Liver (tissue), 9 donors: ENCODE data around the gene NOS1AP. TPM values are rescaled to one million over a fixed set of nuclear protein-coding genes. Genes with fewer than 3 reads are reported as not detected.
"Not testable (repeated sequence)": the region's sequence is repeated elsewhere in the genome, so short reads cannot be mapped to it uniquely, and the experiment has no call there.

Experiments used
- DNase-seq: peaks from one replicate; pipeline ENCODE4 v3.0.0-alpha.2; 2017; ENCODE audit warnings: low spot score
- H3K27ac ChIP-seq, 2 donors: one replicate each; pipeline ENCODE4 v1.7.0; 2013; ENCODE audit warnings: inconsistent platforms in 2 of 2, low read length in 2 of 2, control low read depth in 1 of 2, low read depth in 1 of 2, mild to moderate bottlenecking in 1 of 2
- H3K27me3 ChIP-seq, 4 donors: one replicate each; pipeline versions ENCODE4 v1.6.1 to v1.7.0; 2013; ENCODE audit warnings: low read length in 3 of 4, inconsistent platforms in 1 of 4, mild to moderate bottlenecking in 1 of 4, moderate library complexity in 1 of 4; ENCODE audit not compliant: control insufficient read depth in 4 of 4, insufficient read depth in 4 of 4
- H3K36me3 ChIP-seq, 4 donors: one replicate each; pipeline versions ENCODE4 v1.6.1 to v1.7.0; 2013; ENCODE audit warnings: low read length in 3 of 4, mild to moderate bottlenecking in 3 of 4, low read depth in 1 of 4, moderate library complexity in 1 of 4; ENCODE audit not compliant: control insufficient read depth in 4 of 4, insufficient read depth in 3 of 4
- H3K4me1 ChIP-seq, 4 donors: one replicate each; pipeline versions ENCODE4 v1.6.1 to v1.7.0; 2013; ENCODE audit warnings: low read length in 3 of 4, mild to moderate bottlenecking in 3 of 4, moderate library complexity in 1 of 4; ENCODE audit not compliant: control insufficient read depth in 4 of 4, insufficient read depth in 4 of 4
- H3K4me3 ChIP-seq, 3 donors: one replicate each; pipeline versions ENCODE4 v1.6.1 to v1.7.0; 2013; ENCODE audit warnings: low read length in 3 of 3, control low read depth in 1 of 3, low read depth in 1 of 3, mild to moderate bottlenecking in 1 of 3
- H3K9ac ChIP-seq, 2 donors: one replicate each; pipeline ENCODE4 v1.7.0; 2013; ENCODE audit warnings: low read length in 2 of 2, mild to moderate bottlenecking in 2 of 2, moderate library complexity in 2 of 2, control low read depth in 1 of 2, low read depth in 1 of 2
- H3K9me3 ChIP-seq, 4 donors: one replicate each; pipeline versions ENCODE4 v1.6.1 to v1.7.0; 2013; ENCODE audit warnings: low read length in 3 of 4; ENCODE audit not compliant: control insufficient read depth in 4 of 4
- ATF3 ChIP-seq: IDR thresholded peaks from 2 replicates; pipeline ENCODE4 v1.6.1; 2016; ENCODE audit warnings: antibody characterized with exemption
- CTCF ChIP-seq: fragments of 150-350 bp; IDR thresholded peaks from 2 replicates; pipeline ENCODE4 v1.5.1; 2017; ENCODE audit warnings: improper control_type of control experiment, low read depth, low read length; ENCODE audit not compliant: missing input control
- EGR1 ChIP-seq, 2 donors: IDR thresholded peaks; 2 replicates each; pipeline ENCODE4 v1.6.1; 2016 to 2018; ENCODE audit warnings: antibody characterized with exemption in 2 of 2, low read depth in 2 of 2
- FOXA1 ChIP-seq: IDR thresholded peaks from 2 replicates; pipeline ENCODE4 v1.6.1; 2016; ENCODE audit warnings: antibody characterized with exemption
- FOXA2 ChIP-seq: IDR thresholded peaks from 2 replicates; pipeline ENCODE4 v1.6.1; 2016; ENCODE audit warnings: antibody characterized with exemption
- GABPA ChIP-seq, 2 donors: IDR thresholded peaks in 1 of 2; conservative IDR thresholded peaks in 1 of 2; 2 replicates each; pipeline ENCODE4 v1.6.1; 2016; ENCODE audit warnings: antibody characterized with exemption in 2 of 2, mild to moderate bottlenecking in 1 of 2, moderate library complexity in 1 of 2
- HNF4A ChIP-seq, 2 donors: conservative IDR thresholded peaks; 2 replicates each; pipeline ENCODE4 v1.6.1; 2016; ENCODE audit warnings: antibody characterized with exemption in 2 of 2, mild to moderate bottlenecking in 2 of 2
- HNF4G ChIP-seq: IDR thresholded peaks from 2 replicates; pipeline ENCODE4 v1.6.1; 2016; ENCODE audit warnings: antibody characterized with exemption
- MAX ChIP-seq: IDR thresholded peaks from 2 replicates; pipeline ENCODE4 v1.6.1; 2016; ENCODE audit warnings: antibody characterized with exemption
- NR2F2 ChIP-seq: IDR thresholded peaks from 2 replicates; pipeline ENCODE4 v1.6.1; 2016; ENCODE audit warnings: antibody characterized with exemption
- RAD21 ChIP-seq, 2 donors: IDR thresholded peaks; 2 replicates each; pipeline ENCODE4 v1.6.1; 2016; ENCODE audit warnings: antibody characterized with exemption in 2 of 2, mild to moderate bottlenecking in 2 of 2
- YY1 ChIP-seq: IDR thresholded peaks from 2 replicates; pipeline ENCODE4 v1.6.1; 2016; ENCODE audit warnings: antibody characterized with exemption, mild to moderate bottlenecking
- ZBTB33 ChIP-seq: IDR thresholded peaks from 2 replicates; pipeline ENCODE4 v1.6.1; 2016; ENCODE audit warnings: antibody characterized with exemption
- WGBS: extraction: QIAGEN DNeasy Blood & Tissue Kit; methylation state at CpG from one replicate; pipeline ENCODE4 v1.1.7; 2013; 5-methylcytosine and 5-hydroxymethylcytosine counted together
- polyA plus RNA-seq, 2 donors: library from polyadenylated mRNA; stranded (reverse) in 1 of 2; unstranded in 1 of 2; fragments of 200-250 nt in 1 of 2; fragments of >200 nt in 1 of 2; fragmentation: Nextera tagmentation in 1 of 2; extraction: Ambion mirVana in 1 of 2; gene quantifications; one replicate each; pipeline versions ENCODE4 v1.2.1 to v1.2.3, GENCODE V29; 2013 to 2015
- total RNA-seq, 2 donors: library from RNA; depleted of rRNA; stranded (reverse); fragments of >200 nt; gene quantifications; one replicate each; pipeline ENCODE4 v1.2.3, GENCODE V29; 2014
- donor health status: healthy.
- donor health status: healthy.
- donor health status: healthy.
- donor health status: healthy.
- donor health status: healthy.

Gene NOS1AP
- total and polyA plus RNA-seq, 4 donors, result 1.4 to 13.0 (median 4.5) TPM

- Histone ChIP-seq H3K27ac (no peak overlapping the region), H3K4me1 (no peaks in the 10 kb centered on the region), H3K27me3 (no peaks in the 10 kb centered on the region), H3K9me3 (no peaks in the 10 kb centered on the region), H3K9ac (no peak overlapping the region), H3K4me3 (no peak overlapping the region), H3K36me3 (no peaks in the 10 kb centered on the region)
- TF ChIP-seq NR2F2 (no peak), ATF3 (no peak), RAD21 (IDR thresholded peaks at IDR 0.05) (peak in 1 of 2 donors; percentile 28), CTCF (peak; percentile 9)
- no peak for DNase-seq
Observed at GRCh38 chr1:162040657-162041056, 28.8 kb upstream of the NOS1AP start.

- H3K4me1 ChIP-seq, result no peaks in the 10 kb centered on the region
- WGBS, result 70% methylated on average over 1 of the region's 1 CpG
- TF ChIP-seq FOXA2, result no peak
- TF ChIP-seq EGR1 (IDR thresholded peaks at IDR 0.05; ENCODE audit: low read depth in 2 of 2), result no peak
- no peak for TF ChIP-seq HNF4A (conservative IDR thresholded peaks at IDR 0.05)
- no peak for TF ChIP-seq FOXA1
- no peak for TF ChIP-seq ATF3
- TF ChIP-seq RAD21 (IDR thresholded peaks at IDR 0.05), result no peak
- no peak for TF ChIP-seq NR2F2
- no peak for TF ChIP-seq YY1
- no peak for TF ChIP-seq MAX
- no peak for TF ChIP-seq GABPA (IDR thresholded peaks at IDR 0.05 in 1 of 2, conservative IDR thresholded peaks at IDR 0.05 in 1 of 2)
- H3K27ac ChIP-seq, result no peak overlapping the region
- DNase-seq, result no peak
- H3K36me3 ChIP-seq, result no peaks in the 10 kb centered on the region
- H3K4me3 ChIP-seq, result no peak overlapping the region
- H3K9me3 ChIP-seq, result no peaks in the 10 kb centered on the region
- H3K27me3 ChIP-seq, result no peaks in the 10 kb centered on the region
- H3K9ac ChIP-seq, result no peak overlapping the region
Observed at GRCh38 chr1:162042361-162042760, 27.1 kb upstream of the NOS1AP start.

GRCh38 chr1:162046921-162047320, 22.6 kb upstream of the NOS1AP start:
- Histone ChIP-seq H3K27ac (no peak overlapping the region), H3K27me3 (no peaks in the 10 kb centered on the region), H3K9ac (no peak overlapping the region), H3K4me3 (no peak overlapping the region), H3K9me3 (no peaks in the 10 kb centered on the region), H3K4me1 (no peaks in the 10 kb centered on the region), H3K36me3 (no peaks in the 10 kb centered on the region)
- TF ChIP-seq ZBTB33 (no peak), HNF4G (no peak), EGR1 (IDR thresholded peaks at IDR 0.05; ENCODE audit: low read depth in 2 of 2) (no peak), HNF4A (conservative IDR thresholded peaks at IDR 0.05) (no peak)
- no peak for DNase-seq
- 61% methylated on average over 1 of the region's 1 CpG for WGBS

GRCh38 chr1:162053949-162054348, 15.5 kb upstream of the NOS1AP start:
- H3K27me3 ChIP-seq, H3K4me3 ChIP-seq, H3K9me3 ChIP-seq, H3K36me3 ChIP-seq, H3K9ac ChIP-seq, H3K4me1 ChIP-seq, DNase-seq, H3K27ac ChIP-seq: not testable (repeated sequence)
- WGBS, result 98% methylated on average over 3 of the region's 3 CpGs
